Measurements from ENCODE around the gene TMSB10.
"Not testable (repeated sequence)": the region's sequence is repeated elsewhere in the genome, so short reads cannot be mapped to it uniquely, and the experiment has no call there.

The TMSB10 gene

GRCh38 chr2:84905181-84906107, at the start of gene TMSB10:
Gene TMSB10, plus strand, starts transcription at chr2:84905656.
- DNase-seq = peak; percentile 78

GRCh38 chr2:84855731-84856130, 49.7 kb upstream of the TMSB10 start:
- no peak for DNase-seq

GRCh38 chr2:84856787-84857186, 48.7 kb upstream of the TMSB10 start:
- no peak for DNase-seq

- DNase-seq = no peak
Observed at GRCh38 chr2:84857566-84857965, 47.9 kb upstream of the TMSB10 start.

- no peak for DNase-seq
Observed at GRCh38 chr2:84858123-84858522, 47.3 kb upstream of the TMSB10 start.

GRCh38 chr2:84858937-84859336, 46.5 kb upstream of the TMSB10 start:
- DNase-seq = no peak

- no peak for DNase-seq
Observed at GRCh38 chr2:84861539-84861938, 43.9 kb upstream of the TMSB10 start.

- no peak for DNase-seq
Observed at GRCh38 chr2:84862006-84862405, 43.5 kb upstream of the TMSB10 start.

- no peak for DNase-seq
Observed at GRCh38 chr2:84865181-84865783, 40.2 kb upstream of the TMSB10 start.

GRCh38 chr2:84866122-84866521, 39.3 kb upstream of the TMSB10 start:
- DNase-seq = no peak

- DNase-seq = not testable (repeated sequence)
Observed at GRCh38 chr2:84868327-84868726, 37.1 kb upstream of the TMSB10 start.

- DNase-seq = no peak
Observed at GRCh38 chr2:84870306-84870705, 35.1 kb upstream of the TMSB10 start.

- not testable (repeated sequence) for DNase-seq
Observed at GRCh38 chr2:84872691-84873090, 32.8 kb upstream of the TMSB10 start.

- DNase-seq = no peak
Observed at GRCh38 chr2:84873350-84873749, 32.1 kb upstream of the TMSB10 start.

- DNase-seq = no peak
Observed at GRCh38 chr2:84874381-84875212, 30.9 kb upstream of the TMSB10 start.

- DNase-seq = no peak
Observed at GRCh38 chr2:84875213-84875560, 30.3 kb upstream of the TMSB10 start.

- not testable (repeated sequence) for DNase-seq
Observed at GRCh38 chr2:84875619-84876018, 29.8 kb upstream of the TMSB10 start.

- no peak for DNase-seq
Observed at GRCh38 chr2:84876369-84876768, 29.1 kb upstream of the TMSB10 start.

- DNase-seq = no peak
Observed at GRCh38 chr2:84878459-84878858, 27.0 kb upstream of the TMSB10 start.

GRCh38 chr2:84878896-84879583, 26.4 kb upstream of the TMSB10 start:
- no peak for DNase-seq

- no peak for DNase-seq
Observed at GRCh38 chr2:84879584-84880394, 25.7 kb upstream of the TMSB10 start.

GRCh38 chr2:84880395-84880644, 25.1 kb upstream of the TMSB10 start:
- no peak for DNase-seq
